GM12891 (cell line): ENCODE measurements around the gene NALCN.

Experiments
- POLR2A ChIP-seq: IDR thresholded peaks from 2 replicates; pipeline ENCODE4 v1.6.1; 2011; ENCODE audit warnings: low read depth, low read length, control low read depth
- POLR2AphosphoS5 ChIP-seq: IDR thresholded peaks from 2 replicates; pipeline ENCODE4 v1.6.1; 2011; ENCODE audit warnings: low read depth, low read length, control low read depth
- SPI1 ChIP-seq: IDR thresholded peaks from 2 replicates; pipeline ENCODE4 v1.6.1; 2011; ENCODE audit warnings: low read depth, low read length, control low read depth
- TAF1 ChIP-seq: IDR thresholded peaks from 2 replicates; pipeline ENCODE4 v1.6.1; 2011; ENCODE audit warnings: low read depth, low read length, control low read depth

DNA sequence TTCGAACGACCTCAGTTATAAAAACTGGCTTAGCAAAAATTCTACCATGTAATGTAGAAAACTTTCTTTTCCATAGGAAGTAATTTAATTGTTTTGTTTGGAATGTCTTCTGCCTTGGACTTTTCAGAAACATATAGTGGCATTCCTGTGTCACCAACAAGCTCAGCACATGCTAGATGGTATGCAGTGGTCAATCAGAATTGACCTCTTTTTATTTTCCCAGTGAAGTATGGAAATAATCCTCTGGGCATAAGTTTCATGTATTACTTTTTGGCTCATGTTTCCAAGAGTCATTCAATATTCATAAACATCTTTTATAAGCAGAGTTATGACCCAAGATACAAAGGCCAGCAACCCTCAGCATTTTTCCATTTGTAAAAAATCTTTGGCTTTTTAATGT, 33.6 kb downstream of the NALCN start:
- TF ChIP-seq POLR2A, result no peak
- no peak for TF ChIP-seq POLR2AphosphoS5
- TF ChIP-seq SPI1, result no peak
- no peak for TF ChIP-seq TAF1
